Osteoblast (primary cell): ENCODE results near the gene NPTXR. TPM values are rescaled to one million over a fixed set of nuclear protein-coding genes. Genes with fewer than 3 reads are reported as not detected.

Experiments used
- DNase-seq: peaks from one replicate; pipeline ENCODE4 v3.0.0; 2011; ENCODE audit warnings: low spot score, mixed read lengths; ENCODE audit not compliant: insufficient read length; ENCODE audit errors: missing footprints
- H2AFZ ChIP-seq: 2 replicates; pipeline ENCODE4 v1.6.0; 2011; ENCODE audit warnings: mild to moderate bottlenecking, low read length
- H3K27ac ChIP-seq: 2 replicates; pipeline ENCODE4 v1.5.1; 2011; ENCODE audit warnings: mild to moderate bottlenecking, low read depth, low read length, moderate library complexity
- H3K27me3 ChIP-seq: 2 replicates; pipeline ENCODE4 v1.6.0; 2012; ENCODE audit warnings: mild to moderate bottlenecking, control low read depth, inconsistent platforms, low read length, moderate library complexity; ENCODE audit not compliant: insufficient read depth
- H3K36me3 ChIP-seq: 2 replicates; pipeline ENCODE4 v1.5.1; 2011; ENCODE audit warnings: mild to moderate bottlenecking, low read length, control low read depth, moderate library complexity; ENCODE audit not compliant: insufficient read depth
- H3K4me1 ChIP-seq: 2 replicates; pipeline ENCODE4 v1.5.1; 2011; ENCODE audit warnings: mild to moderate bottlenecking, low read length, control low read depth, moderate library complexity; ENCODE audit not compliant: insufficient read depth
- H3K4me2 ChIP-seq: 2 replicates; pipeline ENCODE4 v1.6.0; 2011; ENCODE audit warnings: mild to moderate bottlenecking, low read length; ENCODE audit not compliant: insufficient read depth
- H3K4me3 ChIP-seq: fragments of 200-600 bp; sonication (generic); 3 replicates; pipeline ENCODE4 v1.5.1; 2012; ENCODE audit warnings: mild to moderate bottlenecking, low read length, inconsistent platforms; ENCODE audit not compliant: insufficient read depth
- H3K79me2 ChIP-seq: 2 replicates; pipeline ENCODE4 v1.6.0; 2012; ENCODE audit warnings: mild to moderate bottlenecking, low read length, control low read depth, inconsistent platforms; ENCODE audit not compliant: insufficient read depth
- H3K9me3 ChIP-seq: 2 replicates; pipeline ENCODE4 v1.5.1; 2011; ENCODE audit warnings: low read depth, low read length, control low read depth
- H4K20me1 ChIP-seq: 2 replicates; pipeline ENCODE4 v1.6.0; 2012; ENCODE audit warnings: mild to moderate bottlenecking, low read length, control low read depth; ENCODE audit not compliant: insufficient read depth
- total RNA-seq: library from RNA; depleted of rRNA; stranded (reverse); fragments of >200 nt; gene quantifications from 2 replicates; pipeline ENCODE4 v1.2.3, GENCODE V29; 2012
- TF ChIP-seq, protein P1 (sequence below): IDR thresholded peaks from 2 replicates; pipeline ENCODE4 v1.5.1; 2011; ENCODE audit warnings: mild to moderate bottlenecking, low read depth, low read length, moderate library complexity; ENCODE audit errors: extremely low read depth

NPTXR gene
- total RNA-seq, 1 donor = 0.72 TPM

DNA sequence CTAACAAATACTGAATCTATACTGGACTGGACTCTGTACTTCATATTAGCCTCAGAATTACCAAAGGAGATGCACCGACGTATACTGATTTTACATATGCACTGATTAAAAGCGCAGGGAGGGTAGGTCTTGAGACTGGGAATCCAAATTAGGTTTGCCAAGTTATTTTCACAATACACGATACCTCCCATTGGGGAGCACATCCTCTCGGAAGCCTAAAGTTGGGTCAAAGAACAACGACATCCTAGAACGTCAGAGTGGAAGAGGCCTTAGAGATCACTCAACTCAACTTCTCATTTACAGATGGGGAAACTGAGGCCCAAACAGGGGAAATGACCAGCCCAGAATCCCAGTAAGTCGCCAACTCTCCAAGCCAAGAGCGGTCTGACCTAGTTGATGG, 50.5 kb downstream of the NPTXR start:
- H2AFZ ChIP-seq = peak overlapping the region; percentile 80
- H3K9me3 ChIP-seq = no peaks in the 10 kb centered on the region
- H3K4me1 ChIP-seq = peaks cover 21% of the 10 kb centered on the region
- no peak for DNase-seq
- TF ChIP-seq, protein P1, sequence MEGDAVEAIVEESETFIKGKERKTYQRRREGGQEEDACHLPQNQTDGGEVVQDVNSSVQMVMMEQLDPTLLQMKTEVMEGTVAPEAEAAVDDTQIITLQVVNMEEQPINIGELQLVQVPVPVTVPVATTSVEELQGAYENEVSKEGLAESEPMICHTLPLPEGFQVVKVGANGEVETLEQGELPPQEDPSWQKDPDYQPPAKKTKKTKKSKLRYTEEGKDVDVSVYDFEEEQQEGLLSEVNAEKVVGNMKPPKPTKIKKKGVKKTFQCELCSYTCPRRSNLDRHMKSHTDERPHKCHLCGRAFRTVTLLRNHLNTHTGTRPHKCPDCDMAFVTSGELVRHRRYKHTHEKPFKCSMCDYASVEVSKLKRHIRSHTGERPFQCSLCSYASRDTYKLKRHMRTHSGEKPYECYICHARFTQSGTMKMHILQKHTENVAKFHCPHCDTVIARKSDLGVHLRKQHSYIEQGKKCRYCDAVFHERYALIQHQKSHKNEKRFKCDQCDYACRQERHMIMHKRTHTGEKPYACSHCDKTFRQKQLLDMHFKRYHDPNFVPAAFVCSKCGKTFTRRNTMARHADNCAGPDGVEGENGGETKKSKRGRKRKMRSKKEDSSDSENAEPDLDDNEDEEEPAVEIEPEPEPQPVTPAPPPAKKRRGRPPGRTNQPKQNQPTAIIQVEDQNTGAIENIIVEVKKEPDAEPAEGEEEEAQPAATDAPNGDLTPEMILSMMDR = no peak
- H3K36me3 ChIP-seq = peaks cover 13% of the 10 kb centered on the region
- no peaks in the 10 kb centered on the region for H4K20me1 ChIP-seq
- peaks cover 7% of the 10 kb centered on the region for H3K27me3 ChIP-seq
- H3K79me2 ChIP-seq = peaks cover 15% of the 10 kb centered on the region
- peak overlapping the region; percentile 89 for H3K4me3 ChIP-seq
- H3K27ac ChIP-seq = peak overlapping the region; percentile 81
- peak overlapping the region; percentile 100 for H3K4me2 ChIP-seq

DNA sequence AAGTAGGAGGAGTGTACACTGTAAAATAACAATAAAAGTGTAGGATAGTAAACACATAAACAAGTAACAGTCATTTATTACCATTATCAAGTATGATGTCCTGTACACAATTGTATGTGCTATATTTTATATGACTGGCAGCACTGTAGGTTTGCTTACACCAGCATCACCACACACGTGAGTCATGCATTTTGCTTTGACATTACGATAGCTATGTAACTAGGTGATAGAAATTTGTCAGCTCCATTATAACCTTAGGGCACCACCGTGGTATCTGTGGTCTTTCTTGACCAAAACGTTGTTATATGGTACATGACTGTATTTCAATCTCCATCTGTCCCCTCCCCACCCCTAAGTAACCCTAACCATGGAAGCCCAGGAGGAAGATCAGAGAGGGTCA, 51.0 kb downstream of the NPTXR start:
- DNase-seq = no peak
- Histone ChIP-seq H3K36me3 (peaks cover 13% of the 10 kb centered on the region), H4K20me1 (no peaks in the 10 kb centered on the region), H3K4me3 (peak overlapping the region; percentile 89), H3K4me1 (peaks cover 26% of the 10 kb centered on the region), H2AFZ (no peak overlapping the region), H3K27ac (peak overlapping the region; percentile 81), H3K9me3 (no peaks in the 10 kb centered on the region), H3K79me2 (peaks cover 15% of the 10 kb centered on the region), H3K4me2 (peak overlapping the region; percentile 100), H3K27me3 (peaks cover 7% of the 10 kb centered on the region)
- TF ChIP-seq, protein P1 = no peak

DNA sequence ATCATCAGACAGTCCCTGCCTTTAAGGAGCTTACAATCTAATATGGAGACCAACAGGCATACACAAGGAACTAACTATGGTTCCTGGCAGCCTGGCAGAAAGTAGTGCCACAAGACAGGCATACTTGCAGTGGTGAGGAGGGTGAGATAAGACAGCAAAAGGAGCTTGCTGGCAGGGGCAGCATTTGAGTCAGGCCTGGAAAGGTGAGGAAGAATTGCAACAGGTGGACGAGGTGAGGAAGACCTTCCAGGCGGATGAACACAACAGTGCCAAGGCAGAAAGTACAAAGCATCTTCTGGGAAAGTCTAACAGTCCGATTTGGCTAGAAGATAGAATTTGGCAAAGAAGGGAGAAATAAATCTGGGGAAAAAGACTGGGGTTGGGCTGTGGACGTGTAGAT, 54.2 kb downstream of the NPTXR start:
- DNase-seq = no peak
- Histone ChIP-seq H3K4me2 (no peak overlapping the region), H3K79me2 (peaks cover 26% of the 10 kb centered on the region), H3K27me3 (no peaks in the 10 kb centered on the region), H3K4me3 (no peak overlapping the region), H2AFZ (no peak overlapping the region), H3K4me1 (peaks cover 49% of the 10 kb centered on the region), H3K27ac (no peak overlapping the region), H3K36me3 (peaks cover 13% of the 10 kb centered on the region), H4K20me1 (peaks cover 8% of the 10 kb centered on the region), H3K9me3 (no peaks in the 10 kb centered on the region)
- TF ChIP-seq, protein P1 = no peak

DNA sequence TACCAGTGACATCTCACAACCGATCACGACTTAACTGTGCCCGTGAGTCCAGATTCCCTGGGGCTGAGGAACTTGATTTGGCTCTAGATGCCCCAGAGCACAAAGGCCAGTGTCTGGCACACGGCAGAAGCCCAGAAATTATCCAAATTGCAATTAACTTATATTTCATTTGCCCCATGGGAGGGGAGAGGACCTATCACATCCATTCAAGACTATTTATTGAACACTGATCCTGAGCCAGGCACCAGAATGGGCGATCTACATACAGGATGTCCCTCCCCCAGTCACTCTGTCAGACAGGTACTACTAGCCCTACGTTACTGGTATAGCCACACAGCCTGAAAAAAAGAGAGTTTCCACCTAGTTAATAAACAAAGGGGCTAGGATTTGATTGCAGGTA, 55.0 kb downstream of the NPTXR start:
- Histone ChIP-seq H3K4me3 (no peak overlapping the region), H3K27ac (peak overlapping the region; percentile 46), H3K79me2 (peaks cover 25% of the 10 kb centered on the region), H3K27me3 (no peaks in the 10 kb centered on the region), H3K4me2 (peak overlapping the region; percentile 29), H3K9me3 (no peaks in the 10 kb centered on the region), H3K36me3 (peaks cover 13% of the 10 kb centered on the region), H2AFZ (no peak overlapping the region), H4K20me1 (peaks cover 8% of the 10 kb centered on the region), H3K4me1 (peaks cover 45% of the 10 kb centered on the region)
- TF ChIP-seq, protein P1 = no peak
- no peak for DNase-seq
